ENCODE data around the gene TLE2.

The TLE2 gene

GRCh38 chr19:3029065-3029923 is at the start of gene TLE2:
Gene TLE2 (minus strand): TSS chr19:3029280. CDS start chr19:3028904, 376 bp downstream.
- DNase-seq: no peak

GRCh38 chr19:3075605-3076431 is 46.7 kb upstream of the TLE2 start:
- peak; percentile 75 for DNase-seq

GRCh38 chr19:3073931-3074595 is 45.0 kb upstream of the TLE2 start:
- DNase-seq: no peak

GRCh38 chr19:3073159-3073563 is 44.1 kb upstream of the TLE2 start:
- DNase-seq: no peak

GRCh38 chr19:3071768-3072167 is 42.7 kb upstream of the TLE2 start:
- DNase-seq: no peak

- no peak for DNase-seq
Measured at GRCh38 chr19:3068071-3068470, 39.0 kb upstream of the TLE2 start.

- DNase-seq: no peak
Measured at GRCh38 chr19:3067563-3067962, 38.5 kb upstream of the TLE2 start.

- no peak for DNase-seq
Measured at GRCh38 chr19:3066482-3067049, 37.5 kb upstream of the TLE2 start.

- no peak for DNase-seq
Measured at GRCh38 chr19:3065675-3066357, 36.7 kb upstream of the TLE2 start.

- no peak for DNase-seq
Measured at GRCh38 chr19:3064011-3064330, 34.9 kb upstream of the TLE2 start.

- peak; percentile 66 for DNase-seq
Measured at GRCh38 chr19:3062165-3063105, 33.4 kb upstream of the TLE2 start, which contains the start of gene TLE5. Gene TLE5 (minus strand): TSS chr19:3062495. CDS start chr19:3062200, 295 bp downstream.

- peak; percentile 33 for DNase-seq
Measured at GRCh38 chr19:3061182-3062161, 32.4 kb upstream of the TLE2 start.

- DNase-seq: no peak
Measured at GRCh38 chr19:3060857-3061181, 31.7 kb upstream of the TLE2 start.

GRCh38 chr19:3059653-3060052 is 30.6 kb upstream of the TLE2 start:
- no peak for DNase-seq

GRCh38 chr19:3058821-3059314 is 29.8 kb upstream of the TLE2 start:
- DNase-seq: no peak

- no peak for DNase-seq
Measured at GRCh38 chr19:3058009-3058820, 29.1 kb upstream of the TLE2 start.

- DNase-seq: no peak
Measured at GRCh38 chr19:3057275-3057714, 28.2 kb upstream of the TLE2 start.

- DNase-seq: no peak
Measured at GRCh38 chr19:3056417-3057088, 27.5 kb upstream of the TLE2 start.

All from stimulated activated CD4-positive, alpha-beta T cell treated with anti-CD3 and anti-CD28 coated beads, Interleukin-1b, Interleukin-23, amount 100 ng/mL, for 48 hours (primary cell).